HG03432 (cell line): Measurements from ENCODE around the gene CCDC122.
"Not testable (repeated sequence)": the region's sequence is repeated elsewhere in the genome, so short reads cannot be mapped to it uniquely, and the experiment has no call there.

ENCODE experiments used
- ATAC-seq: cut with Tn5 transposase; IDR thresholded peaks from one replicate; pipeline ENCODE4 v1.9.1; 2021; ENCODE audit warnings: mild to moderate bottlenecking, moderate library complexity; ENCODE audit not compliant: unreplicated experiment

The CCDC122 gene

DNA sequence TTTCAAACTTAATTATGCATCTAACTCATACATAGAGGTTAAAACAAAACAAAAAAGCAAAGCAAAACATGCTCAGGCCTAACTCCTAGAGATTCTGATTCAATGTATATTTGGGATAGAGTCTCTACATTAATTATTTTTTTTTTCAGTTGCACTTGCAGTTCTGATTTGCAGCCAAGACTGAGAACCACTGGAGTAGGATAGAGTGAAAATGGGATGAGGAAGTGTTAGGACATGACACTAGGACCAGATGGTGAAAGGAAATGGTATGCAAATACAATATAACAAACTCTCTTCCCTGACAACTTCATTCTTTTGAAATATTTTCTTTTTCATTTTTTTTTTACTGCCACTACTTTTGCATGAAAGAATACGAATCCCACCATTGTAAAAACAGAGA is 1.8 kb downstream of the CCDC122 start:
- ATAC-seq: no peak

DNA sequence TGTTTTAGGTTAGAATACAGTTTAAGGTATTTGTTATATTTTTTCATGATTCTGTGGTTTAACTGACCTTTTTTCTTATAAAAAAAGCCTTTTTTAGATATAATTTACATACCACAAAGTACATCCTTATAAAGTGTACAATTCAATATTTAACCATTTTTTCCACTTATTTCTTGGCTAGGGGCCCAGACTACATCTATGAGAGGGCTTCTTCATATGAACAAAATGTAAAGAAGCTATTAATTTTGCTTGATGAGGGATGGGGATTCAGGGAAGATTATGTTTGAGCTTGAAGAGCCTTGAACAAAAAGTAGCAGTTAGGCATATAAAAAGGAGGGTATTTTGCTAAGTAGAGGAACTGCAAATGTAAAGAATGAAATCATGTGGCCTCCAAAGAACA is 2.2 kb downstream of the CCDC122 start:
- no peak for ATAC-seq

DNA sequence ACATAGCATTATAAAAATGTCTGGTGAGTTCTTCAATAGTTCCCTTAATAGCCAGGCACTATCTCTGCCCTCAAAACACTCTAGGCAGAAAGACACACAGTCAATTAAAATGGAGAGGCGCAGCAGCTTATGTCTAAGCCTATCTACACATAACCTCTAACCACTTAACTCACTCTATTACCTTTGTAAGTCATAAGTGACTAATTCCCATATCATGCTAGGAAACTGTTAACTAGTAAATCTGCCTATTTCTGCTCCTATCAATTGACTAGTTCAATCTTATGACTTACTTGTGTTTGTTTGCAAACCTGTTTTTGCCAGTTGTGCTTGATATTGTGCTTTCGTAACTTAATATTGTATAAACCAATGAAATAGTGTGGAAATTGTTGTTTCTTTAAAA is 3.2 kb downstream of the CCDC122 start:
- ATAC-seq: no peak

DNA sequence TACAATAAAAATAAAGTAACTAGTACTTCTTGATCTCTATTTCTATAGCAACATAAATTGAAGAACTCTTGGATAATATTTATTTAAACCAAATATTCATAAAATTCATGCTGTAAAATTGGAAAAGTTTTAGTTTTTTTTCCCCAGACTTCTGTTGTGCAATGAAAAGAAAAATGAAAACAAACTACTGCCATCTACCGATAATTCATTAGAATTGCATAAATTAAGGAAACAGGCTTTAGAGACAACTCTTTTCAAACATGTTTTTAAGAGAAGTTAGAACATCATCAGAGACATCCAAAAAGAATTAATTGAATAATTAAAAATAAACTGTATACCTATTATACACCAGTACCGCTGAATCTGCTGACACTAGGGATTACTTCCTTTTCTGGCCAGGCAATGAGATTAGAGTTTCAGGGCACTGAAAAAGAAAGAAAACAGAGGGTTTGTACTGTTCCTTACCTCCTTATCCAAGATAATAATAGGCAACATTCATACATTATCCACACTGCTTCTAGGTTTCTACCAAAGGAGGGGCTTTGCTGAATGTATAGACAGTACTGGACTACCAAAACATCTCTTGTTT is 4.9 kb downstream of the CCDC122 start:
- ATAC-seq: no peak

DNA sequence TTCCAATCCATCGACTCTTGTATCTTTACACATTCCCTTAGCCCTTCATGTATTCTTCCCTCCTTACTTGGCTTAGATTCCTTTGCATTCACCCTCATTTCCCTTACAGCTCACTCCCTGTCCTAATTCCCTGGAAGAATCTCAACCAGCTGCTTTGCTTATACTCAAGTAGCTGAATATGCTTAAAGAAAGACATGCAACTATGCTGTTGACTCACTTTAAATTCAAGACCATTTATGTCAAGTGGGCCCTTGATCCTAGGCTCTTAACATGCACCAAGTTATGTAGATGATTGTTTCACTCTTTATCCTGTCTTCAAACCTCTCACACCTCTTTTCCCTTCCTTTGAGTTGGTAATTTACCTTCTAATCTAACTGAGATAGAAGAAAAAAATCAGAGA is 7.4 kb downstream of the CCDC122 start:
- ATAC-seq: no peak

DNA sequence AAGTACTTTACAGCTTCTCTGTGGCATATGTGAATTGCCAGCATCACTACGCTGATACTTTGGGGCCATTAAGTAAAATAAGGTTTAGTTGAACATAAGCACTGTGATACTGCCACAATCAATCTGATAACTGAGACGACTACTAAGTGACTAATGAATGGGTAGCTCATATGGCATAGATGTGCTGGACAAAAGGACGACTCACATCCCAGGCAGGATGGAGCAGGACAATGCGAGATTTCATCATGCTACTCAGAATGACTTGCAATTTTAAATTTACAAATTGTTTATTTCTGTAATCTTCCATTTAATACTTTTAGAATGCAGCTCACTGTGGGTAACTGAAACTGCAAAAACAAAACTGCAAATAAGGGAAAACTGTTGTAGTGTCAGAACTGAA is 13.6 kb downstream of the CCDC122 start:
- no peak for ATAC-seq

DNA sequence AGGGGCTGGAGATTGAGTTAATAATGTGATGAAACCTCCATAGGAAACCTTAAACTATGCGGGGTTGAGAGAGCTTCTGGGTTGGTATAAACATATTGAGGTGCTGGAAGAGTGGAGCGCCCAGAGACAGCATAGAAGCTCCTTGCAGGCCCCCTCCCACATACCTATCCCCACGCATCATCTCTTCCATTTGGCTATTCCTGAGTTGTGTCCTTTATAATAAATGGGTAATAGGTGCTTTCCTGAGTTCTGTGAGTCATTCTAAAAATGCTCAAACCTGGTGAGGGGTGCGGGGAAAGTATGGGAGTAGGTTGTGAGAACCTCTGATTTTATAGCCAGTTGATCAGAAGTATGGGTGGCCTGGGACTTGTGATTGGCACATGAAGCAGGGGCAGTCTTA is 14.6 kb downstream of the CCDC122 start:
- no peak for ATAC-seq

DNA sequence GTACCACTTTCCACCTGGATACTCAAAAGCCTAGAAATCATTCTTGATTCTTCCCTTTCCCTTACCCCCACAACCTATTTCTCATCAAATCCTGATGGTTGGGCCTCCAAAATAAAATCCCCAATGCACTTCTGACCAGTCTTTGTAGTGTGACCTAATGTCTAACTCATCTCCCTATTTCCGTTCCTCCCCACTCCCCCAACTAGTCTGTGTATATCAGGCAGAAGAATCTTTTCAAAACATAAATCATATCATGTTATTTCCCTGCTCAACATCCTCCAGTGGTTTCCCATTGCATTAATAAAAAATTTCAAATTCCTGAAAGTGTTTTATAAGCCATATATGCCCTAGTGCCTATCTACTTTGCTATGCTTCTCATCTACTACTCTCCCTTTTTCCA is 17.7 kb downstream of the CCDC122 start:
- no peak for ATAC-seq

DNA sequence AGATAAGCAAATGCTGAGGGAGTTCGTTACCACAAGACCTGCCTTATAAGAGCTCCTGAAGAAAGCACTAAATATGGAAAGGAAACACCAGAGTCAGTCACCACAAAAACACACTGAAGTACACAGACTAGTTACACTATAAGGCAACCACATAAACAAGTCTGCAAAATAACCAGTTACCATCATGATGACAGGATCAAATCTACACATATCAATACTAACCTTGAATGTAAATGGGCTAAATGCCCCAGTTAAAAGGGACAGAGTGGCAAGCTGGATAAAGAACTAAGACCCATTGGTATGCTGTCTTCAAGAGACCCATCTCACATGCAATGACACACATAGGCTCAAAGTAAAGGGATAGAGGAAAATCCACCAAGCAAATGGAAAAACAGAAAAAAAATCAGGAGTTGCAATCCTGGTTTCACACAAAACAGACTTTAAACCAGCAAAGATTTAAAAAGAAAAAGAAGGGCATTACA is 26.6 kb downstream of the CCDC122 start:
- ATAC-seq: no peak

DNA sequence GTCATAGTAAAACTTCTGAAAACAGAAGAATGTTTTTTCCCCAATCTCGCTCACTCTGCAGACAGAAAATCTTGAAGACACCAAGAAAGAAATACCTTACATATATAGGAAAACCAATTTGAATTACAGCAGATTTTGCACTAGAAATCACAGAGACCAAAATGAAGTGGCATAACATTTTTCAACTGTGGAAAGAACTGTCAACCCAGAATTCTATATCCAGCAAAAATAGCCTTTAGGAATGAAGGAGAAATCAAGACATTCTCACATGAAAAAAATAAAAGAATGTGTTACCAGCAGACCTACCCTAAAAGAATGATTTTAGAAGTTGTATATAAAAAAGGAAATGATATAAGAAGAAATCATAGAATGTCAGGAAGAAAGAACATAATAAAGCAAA is 28.7 kb downstream of the CCDC122 start:
- ATAC-seq: no peak

DNA sequence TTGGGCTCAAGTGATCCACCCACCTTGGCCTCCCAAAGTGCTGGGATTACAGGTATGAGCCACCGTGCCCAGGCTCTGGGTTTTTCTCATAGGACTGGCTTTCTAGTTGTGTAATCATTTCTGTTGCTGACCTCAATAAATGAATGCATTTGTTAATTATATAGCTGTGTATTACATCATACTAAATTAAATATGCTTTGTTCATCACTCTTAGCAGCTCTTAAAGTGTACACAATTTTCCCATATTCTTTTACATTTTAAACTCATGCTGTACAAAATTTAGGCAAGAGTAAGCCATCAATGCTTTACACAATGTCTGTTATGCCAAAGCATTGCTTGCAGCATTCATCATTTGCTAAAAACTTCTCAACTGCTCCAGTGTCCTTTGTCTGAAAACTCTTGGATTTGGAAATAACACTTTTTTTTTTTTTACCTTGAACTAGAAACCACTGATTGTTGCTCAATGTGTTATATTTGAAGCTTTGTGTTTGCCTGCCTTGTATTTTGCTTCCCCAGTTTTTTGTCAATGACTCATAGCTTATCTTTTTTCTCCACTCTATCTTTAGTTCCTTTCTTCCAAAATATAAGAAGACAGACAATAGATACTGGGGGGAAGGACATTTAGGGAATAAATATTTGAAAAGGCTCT is 31.4 kb downstream of the CCDC122 start:
- ATAC-seq: no peak

DNA sequence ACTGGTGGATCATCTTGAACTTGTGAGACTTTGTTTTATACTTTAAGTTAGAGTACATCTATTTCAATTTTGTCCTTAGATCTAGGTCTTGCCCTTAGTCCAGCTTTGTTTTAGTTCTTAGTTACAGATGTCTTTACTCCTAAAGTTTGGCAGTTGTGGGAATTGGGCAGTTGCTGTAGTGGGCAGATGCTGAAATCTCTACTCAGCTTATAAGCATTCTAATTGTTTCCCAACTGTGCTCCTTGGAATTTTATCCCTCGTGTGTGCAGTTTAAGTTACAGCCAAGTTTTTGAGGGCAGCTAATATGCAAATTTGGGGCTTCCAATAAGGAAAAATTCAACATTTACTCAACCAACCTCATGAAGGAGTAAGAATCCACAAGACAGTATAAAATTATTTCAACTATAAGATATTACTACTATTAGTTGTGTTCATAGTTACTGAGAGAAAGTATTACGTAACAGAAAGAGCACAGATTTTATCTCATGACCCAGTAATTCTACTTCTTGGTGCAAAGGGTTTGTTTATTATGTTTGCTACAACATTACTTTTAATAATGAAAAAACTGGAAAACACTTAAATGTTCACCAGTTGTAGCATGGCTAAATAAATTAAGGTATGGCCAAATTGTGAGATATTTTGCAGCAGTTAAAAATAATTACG is 32.9 kb downstream of the CCDC122 start:
- no peak for ATAC-seq

DNA sequence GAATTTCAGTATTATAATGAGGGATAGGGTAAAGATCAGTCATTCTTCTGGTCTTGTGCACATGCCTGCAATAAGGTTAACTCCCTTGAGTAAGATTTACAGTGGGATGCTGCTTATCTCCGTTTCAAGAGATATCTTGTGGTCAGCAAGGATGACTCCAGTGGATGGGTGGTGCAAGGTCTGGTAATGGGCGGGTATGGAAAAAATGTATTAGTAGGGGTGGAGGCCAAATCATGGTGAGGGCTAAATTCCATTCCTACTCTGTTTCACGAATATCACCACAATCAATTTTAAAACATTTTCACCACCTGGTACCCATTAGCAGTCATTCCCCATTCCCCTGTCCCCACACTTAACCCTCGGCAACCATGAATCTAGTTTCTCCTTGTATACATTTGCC is 40.6 kb downstream of the CCDC122 start:
- ATAC-seq: no peak

DNA sequence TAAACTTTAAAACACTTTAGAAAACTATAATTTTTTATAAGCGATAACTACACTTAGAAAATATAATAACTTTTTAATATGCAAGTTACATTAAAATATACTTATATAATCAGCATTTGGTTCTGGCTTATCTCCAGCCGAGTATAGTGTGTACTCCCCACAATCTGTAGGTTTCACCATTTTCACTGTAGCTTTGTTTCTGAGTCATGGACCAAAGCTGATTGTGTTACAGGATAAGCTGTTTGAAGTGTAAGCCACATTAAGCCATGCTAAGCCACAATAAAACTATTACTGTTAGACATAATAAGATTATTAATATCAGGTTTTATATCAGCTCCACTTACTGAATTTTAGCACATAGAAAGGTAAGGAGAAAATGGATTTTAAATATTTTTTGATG is 43.8 kb downstream of the CCDC122 start:
- no peak for ATAC-seq

DNA sequence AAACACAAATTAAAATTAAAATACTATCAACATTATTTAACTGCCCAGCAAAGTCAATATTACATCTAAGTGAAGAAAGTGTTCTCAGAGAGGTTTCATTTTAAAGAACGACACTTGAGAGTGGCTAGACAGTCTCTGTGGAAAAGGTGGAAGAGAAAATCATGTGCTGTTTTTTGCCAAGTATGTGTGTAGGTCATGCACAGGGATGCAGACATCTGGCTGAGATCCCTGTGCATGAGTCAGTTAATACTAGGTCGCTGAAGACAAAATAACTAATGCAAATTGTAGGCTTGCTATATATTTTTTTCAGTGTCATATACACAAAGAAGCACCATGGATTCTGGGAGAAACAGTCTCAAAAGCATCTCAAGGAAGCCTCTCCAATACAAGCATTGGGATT is 48.5 kb downstream of the CCDC122 start:
- ATAC-seq: no peak

DNA sequence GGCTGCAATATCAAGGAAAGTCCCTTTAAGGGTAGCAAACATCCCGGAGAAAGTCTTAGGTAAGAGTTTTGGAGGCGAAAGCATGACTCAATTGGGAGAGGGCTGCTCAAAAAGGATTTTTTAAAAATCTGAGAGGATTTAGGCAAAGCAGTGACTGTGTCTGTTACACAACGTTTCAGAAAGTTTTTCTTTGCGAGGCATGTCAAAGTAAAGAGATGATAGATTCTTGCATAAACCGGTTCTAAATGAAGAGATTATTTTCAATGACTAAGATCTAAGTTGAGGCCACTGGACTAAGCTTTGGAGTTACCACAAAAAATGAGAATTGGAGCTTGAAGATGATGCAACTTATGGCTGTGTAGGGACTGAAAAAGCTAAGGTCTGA is 49.1 kb downstream of the CCDC122 start:
- ATAC-seq: no peak

DNA sequence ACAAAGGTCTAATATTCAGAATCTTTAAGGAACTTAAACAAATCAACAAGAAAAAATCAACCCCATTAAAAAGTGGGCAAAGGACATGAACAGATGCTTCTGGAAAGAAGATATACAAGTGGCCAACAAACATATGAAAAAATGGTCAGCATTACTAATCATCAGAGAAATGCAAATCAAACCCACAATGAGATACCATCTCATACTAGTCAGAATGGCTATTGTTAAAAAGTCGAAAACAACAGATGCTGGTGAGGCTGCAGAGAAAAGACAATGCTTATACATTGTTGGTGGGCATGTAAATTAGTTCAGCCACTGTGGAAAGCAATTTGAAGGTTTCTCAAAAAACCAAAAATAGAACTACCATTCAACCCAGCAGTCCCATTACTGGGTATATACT is 54.9 kb downstream of the CCDC122 start:
- not testable (repeated sequence) for ATAC-seq

DNA sequence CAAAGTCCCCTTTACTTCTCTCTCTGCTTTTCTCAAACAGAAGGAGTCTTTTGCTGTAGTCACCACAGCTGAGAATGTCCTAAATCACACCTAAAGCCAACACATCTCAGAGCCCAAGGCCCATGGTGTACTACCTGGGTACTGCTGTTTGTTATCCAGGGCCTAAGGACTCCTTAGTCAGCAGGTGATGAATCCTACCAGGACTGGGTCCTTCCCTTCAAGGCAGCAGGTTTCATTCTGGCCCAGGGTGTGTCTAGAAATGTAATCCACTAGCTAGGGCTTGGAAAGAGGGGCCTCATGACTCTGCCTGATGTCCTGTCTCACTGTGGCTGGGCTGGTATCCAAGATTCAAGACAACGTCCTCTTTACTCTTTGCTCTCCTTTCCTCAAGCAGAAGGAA is 56.6 kb downstream of the CCDC122 start:
- no peak for ATAC-seq

DNA sequence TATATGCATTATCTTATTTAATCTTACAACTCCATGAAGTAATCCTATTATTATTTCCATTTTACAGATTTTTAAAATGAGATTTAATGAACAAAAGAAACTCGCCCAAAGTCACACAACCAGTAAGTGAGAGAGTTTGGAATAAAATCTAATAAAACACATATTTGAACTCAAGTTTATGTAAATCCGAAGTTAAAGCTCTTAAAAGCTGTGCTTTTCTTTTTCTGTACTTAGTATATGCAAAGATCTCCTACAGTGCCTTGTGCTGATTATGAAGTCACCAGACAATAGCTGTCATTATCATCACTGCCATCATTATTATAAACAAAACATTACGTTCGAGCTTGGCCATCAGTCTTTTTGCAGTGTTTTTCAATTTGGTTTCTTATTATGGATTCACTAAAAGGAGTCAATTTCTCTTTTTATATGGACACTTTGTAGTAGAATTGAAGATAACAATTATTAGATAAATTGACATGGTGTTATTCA is 63.1 kb downstream of the CCDC122 start:
- ATAC-seq: no peak

DNA sequence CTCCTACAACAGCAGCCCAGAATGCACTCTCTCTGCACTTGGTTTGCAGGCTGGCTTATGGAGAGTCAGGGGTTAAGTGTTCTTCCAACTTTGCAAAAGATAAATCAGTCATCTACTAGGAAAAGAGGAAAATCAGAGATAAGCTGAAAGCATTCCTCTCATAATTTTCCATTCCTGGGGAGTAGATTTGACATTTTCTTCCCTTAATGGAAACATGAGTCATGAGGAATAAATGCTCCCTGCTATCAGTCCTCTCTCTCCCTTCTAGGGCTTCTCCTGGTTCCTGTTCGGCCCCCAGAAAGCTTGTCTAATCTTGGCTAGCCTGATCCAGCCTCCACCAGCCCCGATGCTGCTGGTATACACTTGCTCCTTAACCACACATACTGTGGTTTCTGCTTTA is 64.3 kb downstream of the CCDC122 start:
- no peak for ATAC-seq

DNA sequence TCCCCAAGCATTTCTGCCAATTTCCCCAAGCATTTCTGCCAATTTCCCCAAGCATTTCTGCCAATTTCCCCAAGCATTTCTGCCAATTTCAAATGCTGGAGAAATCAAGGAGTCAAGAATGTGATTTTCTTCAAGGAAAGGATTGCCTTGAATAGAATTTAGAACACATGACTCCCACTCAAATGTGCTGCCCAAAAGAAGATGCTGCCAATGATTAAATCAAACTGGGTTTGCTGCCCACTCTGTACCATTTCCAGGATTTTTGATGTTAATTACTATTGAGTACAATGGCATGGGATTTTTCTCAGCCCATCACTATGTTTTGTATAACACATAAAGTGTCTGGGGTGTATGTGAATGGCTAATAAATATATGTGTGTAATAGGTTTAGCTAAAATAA is 70.9 kb downstream of the CCDC122 start:
- ATAC-seq: no peak

DNA sequence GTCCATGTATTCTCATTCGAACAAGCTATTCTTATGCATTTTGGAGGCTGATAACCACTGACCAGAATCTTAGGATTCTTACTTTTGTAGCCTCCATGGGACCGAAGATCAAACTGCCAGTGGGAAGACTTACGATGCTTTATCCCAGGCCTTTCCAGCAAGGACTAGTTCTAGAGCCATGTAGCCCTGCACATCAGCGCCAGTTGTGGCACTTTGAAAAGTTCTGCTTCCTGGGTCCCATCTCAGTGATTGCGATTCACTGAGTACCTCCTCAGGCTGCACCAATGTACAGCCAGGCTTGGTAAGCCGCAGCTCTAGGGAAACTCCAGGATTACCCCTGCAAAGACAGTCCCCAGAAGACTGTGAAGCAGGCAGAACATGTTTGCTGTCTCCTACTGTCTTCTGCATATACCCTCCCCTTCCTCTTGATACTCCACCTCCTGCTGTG is 73.8 kb downstream of the CCDC122 start:
- no peak for ATAC-seq
